ENCODE measurements around the gene ANKS1B.

DNA sequence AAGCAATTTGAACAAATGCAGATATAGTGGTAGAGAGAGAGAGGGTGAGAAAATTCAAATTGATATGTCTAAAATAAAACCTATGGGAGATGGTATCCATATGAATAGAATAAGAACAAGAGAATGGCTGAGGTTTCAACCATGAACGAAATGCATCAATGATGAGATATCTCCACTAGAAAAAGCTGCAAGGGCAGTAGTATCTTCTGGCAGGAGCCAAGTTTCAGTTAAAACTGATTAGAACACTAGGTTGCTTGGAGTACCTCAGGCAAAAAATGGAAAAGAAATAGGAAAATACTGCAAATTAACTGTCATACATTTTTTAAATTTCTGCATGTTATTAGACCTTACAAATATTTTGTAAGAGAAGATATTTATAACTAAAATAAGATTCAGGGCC, 151.3 kb downstream of the ANKS1B start:
- TF ChIP-seq POLR2A (IDR thresholded peaks at IDR 0.05; ENCODE audit: low read depth, low read length) (no peak), BRCA1 (IDR thresholded peaks at IDR 0.05; ENCODE audit: low read depth, low read length) (no peak), NFYB (IDR thresholded peaks at IDR 0.05; ENCODE audit: insufficient read depth, low read depth, low read length) (no peak), JUNB (IDR thresholded peaks at IDR 0.05) (no peak), HDGF (IDR thresholded peaks at IDR 0.05) (no peak), EP300 (IDR thresholded peaks at IDR 0.05; ENCODE audit: borderline replicate concordance in 1 of 2, control insufficient read depth in 1 of 2, low read depth in 2 of 2, low read length in 2 of 2) (no peak), SP1 (IDR thresholded peaks at IDR 0.05; ENCODE audit: low read depth, low read length) (no peak), TAF1 (IDR thresholded peaks at IDR 0.05; ENCODE audit: borderline replicate concordance, low read depth, low read length) (no peak), HDAC2 (IDR thresholded peaks at IDR 0.05) (no peak), RAD21 (IDR thresholded peaks at IDR 0.05; ENCODE audit: insufficient read depth, low read depth, low read length) (no peak)
- TF ChIP-seq, protein P1, sequence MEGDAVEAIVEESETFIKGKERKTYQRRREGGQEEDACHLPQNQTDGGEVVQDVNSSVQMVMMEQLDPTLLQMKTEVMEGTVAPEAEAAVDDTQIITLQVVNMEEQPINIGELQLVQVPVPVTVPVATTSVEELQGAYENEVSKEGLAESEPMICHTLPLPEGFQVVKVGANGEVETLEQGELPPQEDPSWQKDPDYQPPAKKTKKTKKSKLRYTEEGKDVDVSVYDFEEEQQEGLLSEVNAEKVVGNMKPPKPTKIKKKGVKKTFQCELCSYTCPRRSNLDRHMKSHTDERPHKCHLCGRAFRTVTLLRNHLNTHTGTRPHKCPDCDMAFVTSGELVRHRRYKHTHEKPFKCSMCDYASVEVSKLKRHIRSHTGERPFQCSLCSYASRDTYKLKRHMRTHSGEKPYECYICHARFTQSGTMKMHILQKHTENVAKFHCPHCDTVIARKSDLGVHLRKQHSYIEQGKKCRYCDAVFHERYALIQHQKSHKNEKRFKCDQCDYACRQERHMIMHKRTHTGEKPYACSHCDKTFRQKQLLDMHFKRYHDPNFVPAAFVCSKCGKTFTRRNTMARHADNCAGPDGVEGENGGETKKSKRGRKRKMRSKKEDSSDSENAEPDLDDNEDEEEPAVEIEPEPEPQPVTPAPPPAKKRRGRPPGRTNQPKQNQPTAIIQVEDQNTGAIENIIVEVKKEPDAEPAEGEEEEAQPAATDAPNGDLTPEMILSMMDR (IDR thresholded peaks at IDR 0.05 in 2 of 3, conservative IDR thresholded peaks at IDR 0.05 in 1 of 3; ENCODE audit: control insufficient read depth in 2 of 3, extremely low read depth in 1 of 3, insufficient read depth in 1 of 3, low read depth in 3 of 3, low read length in 3 of 3), result no peak
- TF ChIP-seq, protein P2, sequence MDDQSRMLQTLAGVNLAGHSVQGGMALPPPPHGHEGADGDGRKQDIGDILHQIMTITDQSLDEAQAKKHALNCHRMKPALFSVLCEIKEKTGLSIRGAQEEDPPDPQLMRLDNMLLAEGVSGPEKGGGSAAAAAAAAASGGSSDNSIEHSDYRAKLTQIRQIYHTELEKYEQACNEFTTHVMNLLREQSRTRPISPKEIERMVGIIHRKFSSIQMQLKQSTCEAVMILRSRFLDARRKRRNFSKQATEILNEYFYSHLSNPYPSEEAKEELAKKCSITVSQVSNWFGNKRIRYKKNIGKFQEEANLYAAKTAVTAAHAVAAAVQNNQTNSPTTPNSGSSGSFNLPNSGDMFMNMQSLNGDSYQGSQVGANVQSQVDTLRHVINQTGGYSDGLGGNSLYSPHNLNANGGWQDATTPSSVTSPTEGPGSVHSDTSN (IDR thresholded peaks at IDR 0.05; ENCODE audit: insufficient replicate concordance, low read depth, low read length), result no peak
